SJCRH30 (cell line): ENCODE results near the gene CANT1. TPM values are rescaled to one million over a fixed set of nuclear protein-coding genes. Genes with fewer than 3 reads are reported as not detected.

Source experiments
- DNase-seq, 2 experiments: peaks; one replicate each; pipeline ENCODE4 v3.0.0-alpha.2; 2015 to 2020
- H3K27ac ChIP-seq: fragments of 250-450 bp; sonication (Bioruptor Pico); 2 replicates; pipeline ENCODE4 v1.5.1; 2020; ENCODE audit warnings: mild to moderate bottlenecking, moderate library complexity
- H3K27me3 ChIP-seq: fragments of 250-450 bp; sonication (Bioruptor Pico); 2 replicates; pipeline ENCODE4 v1.5.1; 2020; ENCODE audit warnings: mild to moderate bottlenecking, moderate library complexity
- H3K36me3 ChIP-seq: fragments of 250-450 bp; sonication (Bioruptor Pico); 2 replicates; pipeline ENCODE4 v1.5.1; 2020; ENCODE audit warnings: mild to moderate bottlenecking, moderate library complexity
- H3K4me1 ChIP-seq: fragments of 250-450 bp; sonication (Bioruptor Pico); 2 replicates; pipeline ENCODE4 v1.5.1; 2020; ENCODE audit warnings: mild to moderate bottlenecking, moderate library complexity
- H3K4me3 ChIP-seq: fragments of 250-450 bp; sonication (Bioruptor Pico); 2 replicates; pipeline ENCODE4 v1.5.1; 2020; ENCODE audit warnings: mild to moderate bottlenecking, moderate library complexity
- H3K9me3 ChIP-seq: fragments of 250-450 bp; sonication (Bioruptor Pico); replicated peaks from 2 replicates; pipeline ENCODE4 v1.5.1; 2020; ENCODE audit warnings: mild to moderate bottlenecking, moderate library complexity
- total RNA-seq: library from RNA; depleted of rRNA; stranded (reverse); fragments of >200 nt; shearing (Covaris generic); gene quantifications from 2 replicates; pipeline ENCODE4 v1.2.3, GENCODE V29; 2014

The CANT1 gene
- total RNA-seq, 1 experiment from 2014 or later, result 98.6 TPM

- no peak overlapping the region for H3K4me3 ChIP-seq
- no peak for DNase-seq
- peaks cover 35% of the 10 kb centered on the region for H3K36me3 ChIP-seq
- 0 out of 2 replicates have a peak, but pooled peaks cover 4% of the 10 kb centered on the region for H3K4me1 ChIP-seq
- no peaks in the 10 kb centered on the region for H3K9me3 ChIP-seq
- no peaks in the 10 kb centered on the region for H3K27me3 ChIP-seq
- no peak overlapping the region for H3K27ac ChIP-seq
These were observed 7.3 kb downstream of the CANT1 start for GRCh38 chr17:79002291-79002690.

- peaks cover 40% of the 10 kb centered on the region for H3K36me3 ChIP-seq
These were observed 8.2 kb downstream of the CANT1 start for GRCh38 chr17:79001190-79002020.

GRCh38 chr17:79000396-79001189 lies 9.0 kb downstream of the CANT1 start:
- no peak for DNase-seq
- H3K36me3 ChIP-seq, result peaks cover 42% of the 10 kb centered on the region
- H3K4me3 ChIP-seq, result no peak overlapping the region
- no peaks in the 10 kb centered on the region for H3K27me3 ChIP-seq
- no peaks in the 10 kb centered on the region for H3K9me3 ChIP-seq
- 0 out of 2 replicates have a peak, but pooled peaks cover 2% of the 10 kb centered on the region for H3K4me1 ChIP-seq
- no peak overlapping the region for H3K27ac ChIP-seq

More at GRCh38 chr17:79001190-79002020, 8.2 kb downstream of the CANT1 start:
- H3K4me3 ChIP-seq, result no peak overlapping the region
- no peak for DNase-seq
- 0 out of 2 replicates have a peak, but pooled peaks cover 4% of the 10 kb centered on the region for H3K4me1 ChIP-seq
- H3K27me3 ChIP-seq, result no peaks in the 10 kb centered on the region
- H3K9me3 ChIP-seq, result no peaks in the 10 kb centered on the region
- no peak overlapping the region for H3K27ac ChIP-seq

- DNase-seq, result no peak
- Histone ChIP-seq H3K36me3 (peaks cover 46% of the 10 kb centered on the region), H3K27ac (no peak overlapping the region), H3K9me3 (no peaks in the 10 kb centered on the region), H3K4me1 (no peaks in the 10 kb centered on the region), H3K27me3 (no peaks in the 10 kb centered on the region), H3K4me3 (no peak overlapping the region)
These were observed 9.6 kb downstream of the CANT1 start for GRCh38 chr17:78999947-79000395.

- no peak overlapping the region for H3K27ac ChIP-seq
- H3K27me3 ChIP-seq, result no peaks in the 10 kb centered on the region
- H3K9me3 ChIP-seq, result no peaks in the 10 kb centered on the region
- H3K4me1 ChIP-seq, result no peaks in the 10 kb centered on the region
- H3K36me3 ChIP-seq, result peaks cover 52% of the 10 kb centered on the region
- no peak overlapping the region for H3K4me3 ChIP-seq
- DNase-seq, result no peak
These were observed 10.4 kb downstream of the CANT1 start for GRCh38 chr17:78999056-78999768.

GRCh38 chr17:78998311-78999055 lies 11.1 kb downstream of the CANT1 start:
- H3K9me3 ChIP-seq, result no peaks in the 10 kb centered on the region
- H3K27me3 ChIP-seq, result no peaks in the 10 kb centered on the region
- no peaks in the 10 kb centered on the region for H3K4me1 ChIP-seq
- no peak overlapping the region for H3K27ac ChIP-seq
- no peak overlapping the region for H3K4me3 ChIP-seq
- no peak for DNase-seq
- peaks cover 58% of the 10 kb centered on the region for H3K36me3 ChIP-seq

- H3K4me3 ChIP-seq, result no peak overlapping the region
- peaks cover 58% of the 10 kb centered on the region for H3K36me3 ChIP-seq
- no peak overlapping the region for H3K27ac ChIP-seq
- no peaks in the 10 kb centered on the region for H3K27me3 ChIP-seq
- no peaks in the 10 kb centered on the region for H3K9me3 ChIP-seq
- no peak for DNase-seq
- H3K4me1 ChIP-seq, result no peaks in the 10 kb centered on the region
These were observed 11.7 kb downstream of the CANT1 start for GRCh38 chr17:78997881-78998280.

- H3K4me1 ChIP-seq, result no peaks in the 10 kb centered on the region
These were observed 12.3 kb downstream of the CANT1 start for GRCh38 chr17:78997231-78997741.

GRCh38 chr17:78996781-78997201 lies 12.8 kb downstream of the CANT1 start:
- no peaks in the 10 kb centered on the region for H3K4me1 ChIP-seq
- no peaks in the 10 kb centered on the region for H3K27me3 ChIP-seq
- no peak overlapping the region for H3K4me3 ChIP-seq
- H3K36me3 ChIP-seq, result peaks cover 62% of the 10 kb centered on the region
- no peaks in the 10 kb centered on the region for H3K9me3 ChIP-seq
- no peak for DNase-seq
- H3K27ac ChIP-seq, result no peak overlapping the region

More at GRCh38 chr17:78997231-78997741, 12.3 kb downstream of the CANT1 start:
- Histone ChIP-seq H3K27me3 (no peaks in the 10 kb centered on the region), H3K4me3 (no peak overlapping the region), H3K9me3 (no peaks in the 10 kb centered on the region), H3K36me3 (peaks cover 58% of the 10 kb centered on the region), H3K27ac (no peak overlapping the region)
- no peak for DNase-seq

- Histone ChIP-seq H3K27ac (no peak overlapping the region), H3K4me1 (no peaks in the 10 kb centered on the region), H3K36me3 (peaks cover 70% of the 10 kb centered on the region), H3K27me3 (no peaks in the 10 kb centered on the region), H3K9me3 (no peaks in the 10 kb centered on the region), H3K4me3 (no peak overlapping the region)
- DNase-seq, result no peak
These were observed 13.7 kb downstream of the CANT1 start for GRCh38 chr17:78995761-78996451.

- no peak overlapping the region for H3K27ac ChIP-seq
- H3K4me3 ChIP-seq, result no peak overlapping the region
- DNase-seq, result no peak
- no peaks in the 10 kb centered on the region for H3K9me3 ChIP-seq
- H3K4me1 ChIP-seq, result no peaks in the 10 kb centered on the region
- H3K27me3 ChIP-seq, result no peaks in the 10 kb centered on the region
- peaks cover 77% of the 10 kb centered on the region for H3K36me3 ChIP-seq
These were observed 14.4 kb downstream of the CANT1 start for GRCh38 chr17:78995022-78995760.

- Histone ChIP-seq H3K27me3 (no peaks in the 10 kb centered on the region), H3K36me3 (peaks cover 75% of the 10 kb centered on the region), H3K9me3 (no peaks in the 10 kb centered on the region), H3K27ac (no peak overlapping the region), H3K4me3 (no peak overlapping the region), H3K4me1 (no peaks in the 10 kb centered on the region)
- DNase-seq, result no peak
These were observed 15.4 kb downstream of the CANT1 start for GRCh38 chr17:78993981-78994671.
